HL-60/S4 (cell line): ENCODE data around the gene ELMO1.

Experiments
- in situ Hi-C: fragments of 300-500 bp; cut with MboI; formaldehyde crosslinking; loops from 2 replicates; pipeline ENCODE4 v1.14.3; 2022; ENCODE audit warnings: low sequenced_read_pairs

The ELMO1 gene

DNA sequence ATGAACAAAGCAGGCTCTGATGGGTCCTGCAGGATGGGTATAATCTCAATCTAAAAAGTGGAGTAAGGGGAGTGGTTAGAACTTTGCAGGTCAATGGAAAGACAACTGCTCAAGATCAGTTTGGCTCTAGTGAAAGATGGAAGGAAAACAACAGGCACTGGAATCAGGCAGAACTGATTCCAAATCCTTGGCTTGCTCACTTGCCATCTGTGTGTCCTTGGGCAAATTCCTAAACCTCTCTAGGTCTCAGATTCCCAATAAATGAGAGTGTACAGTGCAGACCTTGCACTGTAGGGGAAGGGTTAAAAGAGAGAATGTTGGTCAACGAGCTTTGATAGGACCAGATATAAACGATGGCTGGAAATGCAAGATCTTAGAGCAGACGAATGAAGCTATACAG lies 538.3 kb downstream of the ELMO1 start:
- in situ Hi-C loops: no loop called here

DNA sequence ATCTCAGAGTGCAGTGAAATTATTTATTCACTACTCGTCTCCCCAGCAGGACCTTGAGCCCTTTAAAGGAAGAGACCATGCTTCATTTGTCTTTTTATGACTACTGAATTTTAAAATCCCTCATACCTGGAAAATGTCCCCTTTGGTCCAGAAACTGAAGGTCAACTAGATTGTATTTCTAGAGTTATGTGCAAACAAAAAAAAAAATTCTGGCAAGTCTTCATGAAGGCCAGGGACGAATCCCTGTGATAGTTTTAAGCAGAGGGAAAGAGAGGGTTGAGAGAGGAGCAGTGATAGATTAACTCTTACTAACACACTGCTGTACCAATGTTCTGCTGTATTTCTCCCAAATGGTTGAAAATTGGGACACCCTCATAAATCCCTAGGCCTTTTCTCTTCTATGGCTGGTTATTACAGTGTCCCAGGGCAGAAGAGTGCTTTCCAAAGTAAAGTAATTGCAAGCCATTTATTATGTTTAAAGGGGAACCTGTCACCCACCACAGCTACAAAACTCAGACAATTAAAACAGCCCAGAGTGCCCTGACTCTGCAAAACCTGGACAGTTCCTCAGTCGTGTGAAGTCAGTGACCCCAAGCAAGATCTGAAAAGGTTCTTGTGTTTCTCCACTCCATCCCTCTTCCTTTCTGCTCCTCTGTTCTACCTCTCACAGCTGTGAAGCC lies 541.6 kb downstream of the ELMO1 start:
- in situ Hi-C loops: no loop called here

DNA sequence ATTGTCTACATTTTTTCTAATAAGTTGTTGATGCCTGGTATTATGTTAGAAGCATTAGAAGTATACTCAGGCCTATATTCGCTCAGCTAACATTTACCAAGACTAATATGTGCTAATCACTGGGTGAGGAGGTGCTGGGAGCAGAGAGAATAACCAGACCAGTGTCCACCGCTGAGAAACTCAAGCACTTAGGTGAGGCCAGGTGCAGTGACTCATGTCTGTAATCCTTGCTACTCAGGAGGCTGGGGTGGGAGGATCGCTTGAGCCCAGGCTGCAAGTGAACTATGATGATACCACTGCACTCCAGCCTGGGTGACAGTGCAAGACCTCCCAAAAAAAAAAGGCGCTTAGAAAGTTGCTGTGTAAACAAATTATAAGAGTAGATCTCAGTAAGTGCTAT lies 542.2 kb downstream of the ELMO1 start:
- in situ Hi-C loops: no loop called here

DNA sequence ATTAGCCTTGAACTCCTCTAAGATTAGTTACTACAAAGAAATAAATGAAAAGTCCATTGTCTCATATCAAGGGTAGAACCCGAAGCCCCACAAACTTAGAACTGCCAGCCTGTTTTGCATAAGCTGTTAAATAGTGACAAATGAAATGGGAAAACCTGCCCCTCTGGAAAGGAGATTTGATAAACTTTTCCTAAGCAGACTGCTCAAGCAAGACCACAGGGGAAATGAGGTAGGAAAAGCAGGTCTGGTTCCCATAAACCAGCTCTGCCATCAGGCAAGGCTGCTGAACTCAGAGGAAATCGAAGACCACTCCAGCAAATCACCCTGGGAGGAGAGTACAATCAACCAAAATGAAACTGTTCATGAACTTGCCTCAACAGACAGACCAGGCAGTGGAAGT lies 542.8 kb downstream of the ELMO1 start:
- in situ Hi-C loops: no loop called here

DNA sequence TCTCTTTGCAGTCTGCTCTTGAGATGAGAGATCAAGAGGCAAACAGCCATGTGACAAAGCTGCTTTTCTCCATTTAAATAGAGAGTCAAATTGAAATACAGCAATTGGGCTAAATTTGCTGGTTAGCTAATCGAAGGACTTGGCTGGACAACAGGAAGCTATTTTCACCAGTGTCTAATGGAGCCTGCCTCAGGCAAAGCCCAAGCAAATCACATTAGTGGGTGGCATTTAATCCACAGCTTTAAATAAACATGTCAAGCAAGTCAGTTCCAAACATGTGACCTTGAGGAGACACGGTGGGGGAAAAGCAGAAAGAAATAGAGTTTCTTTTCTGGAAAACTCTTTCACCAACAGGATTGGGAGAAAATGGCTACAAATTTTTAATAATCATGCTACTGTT lies 543.9 kb downstream of the ELMO1 start:
- in situ Hi-C loops: no loop called here

DNA sequence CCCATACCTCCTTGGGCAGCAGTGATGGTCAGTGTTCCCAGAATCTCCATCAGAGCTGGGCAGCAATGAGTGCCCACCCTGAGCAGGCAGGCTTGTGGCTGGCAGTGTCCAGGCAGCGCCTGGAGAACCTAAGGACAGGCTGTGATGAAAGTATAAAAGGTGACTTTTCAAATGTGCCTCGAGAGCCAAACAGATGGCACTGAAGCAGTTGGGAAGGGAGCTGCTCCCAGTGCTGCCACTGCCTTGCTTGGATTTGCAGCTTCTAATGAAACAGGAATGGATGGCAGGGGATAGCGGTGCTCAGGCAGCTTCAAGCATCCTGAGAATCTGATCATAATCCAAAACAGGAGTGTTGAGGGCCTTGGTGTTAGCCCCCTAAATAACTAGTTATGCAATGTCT lies 544.6 kb downstream of the ELMO1 start:
- in situ Hi-C loops: no loop called here

DNA sequence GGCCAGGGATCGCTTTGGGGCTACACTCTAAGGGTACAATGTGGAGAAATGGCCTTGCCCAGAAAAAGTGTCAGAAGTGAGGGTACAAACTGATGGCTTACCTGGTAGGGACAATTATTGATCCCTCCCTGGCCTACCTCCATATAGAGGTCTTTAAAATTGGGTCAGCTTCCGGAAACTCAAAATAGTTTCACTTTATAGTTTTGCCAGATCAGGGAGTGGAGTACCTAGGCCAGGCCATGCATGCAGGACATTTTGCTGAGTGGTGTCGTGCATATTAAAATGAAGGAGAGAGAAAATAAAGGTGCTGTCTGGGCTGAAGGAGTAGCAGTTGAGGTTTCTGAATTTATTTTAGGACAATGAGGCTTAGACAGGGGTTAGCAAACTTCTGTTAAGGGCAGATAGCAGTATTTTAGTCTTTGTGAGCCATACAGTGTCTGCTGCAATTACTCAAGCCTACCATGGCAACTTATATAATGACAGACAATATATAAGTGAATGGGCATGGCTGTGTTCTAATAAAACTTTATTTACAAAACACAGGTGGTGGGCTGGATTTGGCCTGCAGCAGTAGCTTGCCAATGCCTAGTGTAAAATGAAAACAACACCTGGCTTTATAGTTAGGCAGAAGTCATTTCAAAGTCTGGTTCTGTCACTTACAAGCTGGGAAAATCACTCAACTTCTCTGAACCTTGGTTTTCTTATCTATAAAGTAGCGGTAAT lies 547.5 kb downstream of the ELMO1 start:
- in situ Hi-C loops: no loop called here

DNA sequence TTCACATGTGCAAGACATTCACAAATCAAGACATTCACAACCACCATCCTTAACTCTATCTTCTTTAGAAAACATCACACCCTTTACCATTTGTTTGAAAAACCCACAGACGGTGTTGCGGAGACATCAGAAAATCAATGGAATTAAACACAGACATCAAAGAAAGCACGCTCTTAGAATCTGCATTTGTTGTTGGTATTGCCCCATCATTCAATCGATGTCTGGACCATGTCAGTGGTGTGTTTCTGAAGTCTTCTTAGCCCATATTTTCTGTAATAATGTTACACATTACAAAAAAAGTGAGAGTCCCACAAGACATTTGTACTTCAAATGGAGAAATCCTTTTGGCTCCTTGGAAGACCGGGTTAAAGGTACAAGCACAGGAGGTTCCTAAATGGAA lies 550.5 kb downstream of the ELMO1 start:
- in situ Hi-C loops: no loop called here

DNA sequence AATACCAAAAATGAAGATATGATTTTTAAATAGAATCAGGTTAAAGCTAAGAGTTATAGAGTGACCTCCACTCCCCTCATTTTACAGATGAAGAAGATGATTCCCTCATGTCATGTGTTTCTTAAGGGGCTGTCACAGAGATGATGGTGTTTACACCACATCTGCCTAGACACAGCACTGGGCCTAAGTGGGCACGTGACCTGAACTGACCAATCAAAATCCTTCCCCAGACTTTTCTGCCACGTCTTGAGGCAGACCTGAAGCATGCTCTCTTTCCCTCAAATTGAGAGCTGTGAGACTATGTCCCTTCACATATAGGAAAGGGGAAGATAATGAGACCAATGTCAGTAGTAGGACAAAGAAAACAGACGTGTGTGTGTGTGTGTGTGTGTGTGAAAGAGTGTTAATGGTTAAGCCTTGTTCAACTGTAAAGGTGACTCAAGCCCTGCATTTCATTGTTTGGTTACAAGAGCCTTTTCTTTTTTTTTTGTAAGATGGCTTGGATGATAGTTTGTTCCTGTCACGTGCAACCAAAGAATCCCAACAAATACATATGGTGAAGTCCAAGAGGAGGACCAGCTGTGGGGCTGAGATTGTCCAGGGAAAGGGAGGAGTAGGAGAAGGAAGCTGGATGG lies 551.6 kb downstream of the ELMO1 start:
- in situ Hi-C loops: no loop called here

DNA sequence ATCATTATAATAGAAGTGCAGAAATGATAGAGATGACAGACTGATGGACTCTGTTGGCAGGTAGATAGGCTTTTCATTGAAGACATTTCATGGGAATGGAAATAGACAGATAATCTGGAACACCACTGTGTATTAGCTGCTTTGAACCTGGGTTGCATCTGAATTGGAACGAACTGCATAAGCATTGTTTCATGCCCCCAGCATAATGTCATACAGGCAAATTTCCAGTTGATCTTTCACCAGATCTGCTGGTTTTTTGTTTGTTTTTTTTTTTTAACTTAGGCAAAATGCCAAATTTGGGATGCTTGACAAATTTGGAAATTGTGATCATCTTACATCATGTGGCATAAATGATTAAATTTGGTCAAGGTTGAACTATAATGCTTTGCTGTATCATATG lies 552.2 kb downstream of the ELMO1 start:
- in situ Hi-C loops: no loop called here

DNA sequence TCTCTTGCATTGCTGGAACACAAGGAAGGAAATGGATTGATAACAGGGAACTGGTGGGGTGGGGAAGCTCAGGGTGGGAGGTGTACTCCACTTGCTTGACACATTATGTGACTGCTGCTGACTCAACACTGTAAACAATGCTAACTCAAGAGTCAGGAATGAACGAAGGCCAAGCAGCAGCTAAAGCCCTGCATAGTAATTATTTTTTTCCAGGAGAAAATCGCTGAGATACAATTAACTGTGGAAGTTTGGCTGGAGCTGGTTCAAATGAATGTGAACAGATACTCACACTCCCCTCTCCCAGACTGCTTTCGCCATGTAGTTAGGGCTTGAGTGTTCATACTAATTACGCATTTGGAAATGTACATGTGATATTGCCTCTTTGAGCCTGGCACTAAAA lies 553.5 kb downstream of the ELMO1 start:
- in situ Hi-C loops: no loop called here

DNA sequence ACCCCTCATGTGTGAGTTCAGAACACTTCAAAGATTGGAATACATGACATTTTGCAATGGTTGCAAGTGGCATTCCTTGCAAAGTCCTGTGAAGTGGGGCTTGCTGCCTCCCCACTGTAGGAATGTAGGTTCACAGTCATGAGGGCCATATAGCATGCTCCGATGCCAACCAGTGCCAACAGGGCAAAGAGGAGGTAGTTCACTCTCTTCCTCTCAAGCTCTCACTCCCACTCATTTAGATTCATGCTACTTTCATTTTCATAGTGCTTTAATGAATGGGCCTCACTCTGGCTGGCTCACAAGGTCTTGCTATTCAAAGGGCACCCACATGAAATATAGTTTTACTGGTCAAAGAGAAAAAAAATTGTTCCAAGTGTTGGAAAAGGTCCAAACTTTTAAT lies 554.5 kb downstream of the ELMO1 start:
- in situ Hi-C loops: no loop called here

DNA sequence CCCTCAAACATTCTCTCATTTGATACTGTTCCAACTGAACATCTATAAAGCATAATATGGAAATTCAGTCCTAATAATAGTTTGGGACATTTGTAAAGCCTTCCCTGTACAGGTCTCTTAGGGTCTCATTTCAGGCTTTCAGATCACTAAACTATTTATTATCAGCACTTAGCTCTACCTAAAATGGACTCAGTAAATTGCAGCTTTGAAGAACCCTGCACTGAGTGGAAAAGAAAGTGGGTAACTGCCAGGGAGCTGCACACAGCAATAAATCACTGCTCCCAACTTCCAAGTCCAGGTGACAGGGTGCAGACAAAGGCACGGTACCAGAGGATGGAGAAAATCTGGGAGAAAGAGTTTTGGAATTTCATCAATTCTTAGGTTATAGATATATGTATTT lies 559.5 kb downstream of the ELMO1 start:
- in situ Hi-C loops: no loop called here

DNA sequence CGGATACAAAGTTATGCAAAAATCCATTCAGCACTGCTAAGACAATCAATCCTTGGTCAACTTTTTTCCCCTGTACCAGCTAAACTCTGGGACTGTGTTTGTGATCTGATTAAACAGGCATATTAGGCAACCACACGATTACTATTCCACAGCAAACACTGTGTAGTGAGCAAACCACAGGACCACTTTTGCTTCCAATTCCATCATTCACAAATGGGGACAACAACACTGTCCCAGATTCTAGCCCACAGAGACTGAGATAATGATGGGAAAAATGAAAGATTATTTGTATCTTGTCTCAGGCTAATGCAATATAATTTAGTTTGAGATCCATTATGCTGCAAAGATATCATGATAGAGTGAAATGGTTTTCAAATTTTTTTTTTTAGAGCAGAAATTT lies 560.7 kb downstream of the ELMO1 start:
- in situ Hi-C loops: no loop called here

DNA sequence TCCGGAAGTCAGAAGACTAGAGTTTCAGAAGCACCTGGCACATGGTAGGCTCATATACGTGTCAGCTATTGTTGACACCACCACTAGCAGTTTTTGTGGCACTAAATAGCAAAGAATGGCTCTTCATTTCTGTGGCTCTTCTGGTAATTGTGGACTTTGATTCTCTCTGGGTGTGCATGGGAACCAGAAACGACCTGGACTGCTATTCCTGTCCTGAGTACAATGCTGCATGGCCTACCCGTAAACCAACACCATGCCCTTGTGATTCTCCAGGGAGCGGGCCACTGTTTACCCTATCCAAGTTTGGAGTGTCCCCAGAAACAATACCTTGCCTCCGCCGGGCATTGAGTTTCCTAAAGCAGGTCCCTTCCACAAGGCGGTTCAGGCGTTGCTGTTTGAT lies 561.4 kb downstream of the ELMO1 start:
- in situ Hi-C loops: no loop called here

DNA sequence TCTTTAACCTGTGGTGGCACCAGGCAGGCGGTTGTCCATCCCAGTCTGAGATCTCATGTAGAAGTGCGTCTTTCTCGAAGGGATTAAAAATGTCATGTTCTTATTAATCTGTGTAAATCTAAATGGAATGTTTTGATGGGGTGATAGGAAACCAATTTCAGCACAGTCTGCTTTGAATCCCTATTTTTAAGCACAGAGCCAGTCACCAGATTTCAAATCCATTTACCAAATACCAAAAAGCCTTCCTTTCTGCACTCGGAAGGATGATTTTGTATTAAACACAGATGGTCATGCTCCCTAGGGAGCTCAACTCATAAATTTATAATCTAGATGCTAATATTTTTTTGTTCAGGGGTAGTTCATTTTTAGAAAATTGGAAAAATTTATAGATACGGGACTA lies 563.8 kb downstream of the ELMO1 start:
- in situ Hi-C loops: no loop called here

DNA sequence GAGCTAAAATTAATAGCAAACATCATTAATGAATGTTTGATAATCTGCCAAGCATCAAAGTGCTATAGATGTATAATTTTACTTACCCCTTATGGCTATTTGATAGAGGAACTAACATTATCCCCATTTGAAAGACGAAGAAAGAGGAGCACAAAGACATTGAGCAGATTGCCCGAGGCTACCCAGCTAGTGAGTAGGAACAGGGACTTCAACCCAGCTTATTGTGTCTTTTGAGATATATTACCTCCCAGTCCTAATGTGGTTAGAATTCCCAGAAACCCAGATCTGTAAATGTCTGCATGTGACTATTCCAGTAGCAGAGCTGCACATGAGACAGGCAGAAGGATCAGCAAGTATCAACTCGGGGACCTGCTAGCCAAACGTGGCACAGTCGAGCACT lies 564.3 kb downstream of the ELMO1 start:
- in situ Hi-C loops: no loop called here

DNA sequence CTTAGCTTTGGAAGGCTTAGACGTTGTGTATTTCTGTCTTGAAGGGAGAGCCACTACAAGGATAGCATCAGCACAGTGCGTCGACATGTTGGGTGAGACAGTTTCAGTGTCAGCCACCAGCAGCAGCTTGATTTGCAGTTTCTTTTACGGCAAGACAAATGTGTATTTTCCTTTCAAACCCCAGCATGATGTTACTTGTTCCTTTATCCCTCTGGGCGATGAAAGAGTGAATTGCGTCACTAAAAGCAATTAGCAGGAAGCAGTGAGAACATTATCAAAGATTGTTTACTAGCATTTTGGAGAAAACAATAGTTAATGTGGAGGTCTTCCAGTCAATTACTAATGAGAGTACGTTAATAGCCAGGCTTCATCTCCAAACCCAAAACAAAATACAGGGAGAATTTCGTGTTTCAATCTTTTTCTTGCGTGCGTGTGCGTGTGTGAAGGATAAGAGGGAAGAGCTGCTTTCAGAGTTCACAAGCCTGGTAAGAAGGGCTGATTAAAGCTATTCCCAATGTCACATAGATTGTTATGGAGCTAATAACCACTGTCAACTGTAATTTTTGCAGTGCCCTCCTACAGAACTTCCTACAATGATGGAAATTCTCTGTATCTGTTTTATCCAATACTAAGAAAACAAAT lies 567.3 kb downstream of the ELMO1 start:
- in situ Hi-C loops: no loop called here

DNA sequence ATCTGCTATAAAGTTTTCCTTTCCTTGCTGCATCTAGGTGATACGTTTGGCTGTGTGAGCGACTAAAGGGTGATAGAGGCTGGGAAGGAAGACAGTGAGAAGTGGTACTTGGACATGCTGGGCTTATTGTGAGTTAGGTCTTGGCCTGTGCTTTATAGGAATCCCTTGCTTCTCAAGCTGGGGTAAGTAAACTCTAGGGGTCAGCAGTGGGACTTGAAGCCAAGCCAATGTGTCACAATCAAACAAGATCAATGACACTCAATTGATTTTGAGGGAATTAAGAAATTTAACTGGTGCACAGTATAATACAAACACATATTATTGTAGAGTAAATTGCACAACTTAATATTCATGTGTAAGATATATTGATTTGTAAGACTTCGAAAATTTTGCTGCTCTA lies 568.6 kb downstream of the ELMO1 start:
- in situ Hi-C loops: no loop called here

DNA sequence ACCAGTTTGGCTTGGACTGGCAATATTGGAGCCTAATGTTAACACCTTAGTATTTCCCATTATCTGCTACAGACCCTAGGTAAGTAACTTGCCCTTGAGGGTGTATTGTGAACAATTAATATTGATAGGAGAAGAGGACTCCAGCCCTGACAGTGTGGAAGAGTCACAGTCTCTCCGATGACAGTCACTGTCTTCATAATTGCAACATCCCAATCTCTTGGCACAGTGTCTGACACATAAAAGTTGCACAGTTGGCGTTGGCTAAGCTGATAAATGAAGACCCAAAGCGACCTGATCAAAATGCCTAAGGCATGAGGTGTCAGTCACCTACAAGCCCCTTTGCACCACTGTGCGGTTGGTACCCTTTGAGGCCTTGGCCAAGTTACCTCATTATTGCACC lies 569.6 kb downstream of the ELMO1 start:
- in situ Hi-C loops: no loop called here

DNA sequence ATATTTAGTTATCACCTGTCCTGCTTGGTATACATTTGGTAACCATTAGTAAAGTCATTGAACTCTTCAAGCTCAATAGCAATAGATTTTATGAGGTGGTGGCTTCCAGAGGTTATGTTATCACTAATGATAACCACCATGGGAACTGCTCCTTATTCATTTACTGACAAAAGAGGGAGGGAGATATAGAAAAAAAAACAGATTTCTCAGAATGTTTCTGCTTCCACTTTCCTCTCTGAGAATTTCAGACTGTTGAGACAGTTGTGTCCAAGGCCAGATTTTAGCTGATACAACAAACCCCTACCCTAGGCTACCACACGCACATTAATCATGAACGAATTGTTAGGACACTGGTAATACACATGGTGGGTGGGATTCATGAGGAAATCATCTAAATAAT lies 570.4 kb downstream of the ELMO1 start:
- in situ Hi-C loops: no loop called here

DNA sequence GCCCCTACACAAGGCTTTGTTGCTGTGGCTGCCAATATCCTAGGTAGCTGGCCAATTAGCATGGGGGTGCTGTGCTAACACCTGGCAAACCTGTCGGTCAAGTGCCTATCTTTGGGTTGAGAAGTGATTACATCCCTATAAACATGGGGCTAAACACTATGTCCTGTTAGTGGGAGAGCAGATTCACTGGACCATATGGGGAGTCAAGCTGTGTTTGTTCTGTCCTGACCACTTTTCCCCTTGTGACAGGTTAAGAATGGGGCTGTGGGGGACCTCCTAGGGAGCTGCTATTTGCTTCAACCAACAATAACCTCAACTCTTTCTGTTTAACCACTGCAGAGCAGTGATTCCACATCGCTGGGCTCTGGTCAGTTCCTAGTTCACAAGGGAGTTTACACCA lies 572.9 kb downstream of the ELMO1 start:
- in situ Hi-C loops: no loop called here
